Liver (tissue), 9 donors: Measurements from ENCODE around the gene TMEM117. TPM values are rescaled to one million over a fixed set of nuclear protein-coding genes. Genes with fewer than 3 reads are reported as not detected.

Source experiments
- DNase-seq: peaks from one replicate; pipeline ENCODE4 v3.0.0-alpha.2; 2017; ENCODE audit warnings: low spot score
- H3K27ac ChIP-seq, 2 donors: one replicate each; pipeline ENCODE4 v1.7.0; 2013; ENCODE audit warnings: inconsistent platforms in 2 of 2, low read length in 2 of 2, control low read depth in 1 of 2, low read depth in 1 of 2, mild to moderate bottlenecking in 1 of 2
- H3K27me3 ChIP-seq, 4 donors: one replicate each; pipeline versions ENCODE4 v1.6.1 to v1.7.0; 2013; ENCODE audit warnings: low read length in 3 of 4, inconsistent platforms in 1 of 4, mild to moderate bottlenecking in 1 of 4, moderate library complexity in 1 of 4; ENCODE audit not compliant: control insufficient read depth in 4 of 4, insufficient read depth in 4 of 4
- H3K36me3 ChIP-seq, 4 donors: one replicate each; pipeline versions ENCODE4 v1.6.1 to v1.7.0; 2013; ENCODE audit warnings: low read length in 3 of 4, mild to moderate bottlenecking in 3 of 4, low read depth in 1 of 4, moderate library complexity in 1 of 4; ENCODE audit not compliant: control insufficient read depth in 4 of 4, insufficient read depth in 3 of 4
- H3K4me1 ChIP-seq, 4 donors: one replicate each; pipeline versions ENCODE4 v1.6.1 to v1.7.0; 2013; ENCODE audit warnings: low read length in 3 of 4, mild to moderate bottlenecking in 3 of 4, moderate library complexity in 1 of 4; ENCODE audit not compliant: control insufficient read depth in 4 of 4, insufficient read depth in 4 of 4
- H3K4me3 ChIP-seq, 3 donors: one replicate each; pipeline versions ENCODE4 v1.6.1 to v1.7.0; 2013; ENCODE audit warnings: low read length in 3 of 3, control low read depth in 1 of 3, low read depth in 1 of 3, mild to moderate bottlenecking in 1 of 3
- H3K9ac ChIP-seq, 2 donors: one replicate each; pipeline ENCODE4 v1.7.0; 2013; ENCODE audit warnings: low read length in 2 of 2, mild to moderate bottlenecking in 2 of 2, moderate library complexity in 2 of 2, control low read depth in 1 of 2, low read depth in 1 of 2
- H3K9me3 ChIP-seq, 4 donors: one replicate each; pipeline versions ENCODE4 v1.6.1 to v1.7.0; 2013; ENCODE audit warnings: low read length in 3 of 4; ENCODE audit not compliant: control insufficient read depth in 4 of 4
- ATF3 ChIP-seq: IDR thresholded peaks from 2 replicates; pipeline ENCODE4 v1.6.1; 2016; ENCODE audit warnings: antibody characterized with exemption
- GABPA ChIP-seq, 2 donors: IDR thresholded peaks in 1 of 2; conservative IDR thresholded peaks in 1 of 2; 2 replicates each; pipeline ENCODE4 v1.6.1; 2016; ENCODE audit warnings: antibody characterized with exemption in 2 of 2, mild to moderate bottlenecking in 1 of 2, moderate library complexity in 1 of 2
- NR2F2 ChIP-seq: IDR thresholded peaks from 2 replicates; pipeline ENCODE4 v1.6.1; 2016; ENCODE audit warnings: antibody characterized with exemption
- RXRA ChIP-seq, 2 donors: IDR thresholded peaks; 2 replicates each; pipeline ENCODE4 v1.6.1; 2017 to 2018; ENCODE audit warnings: antibody characterized with exemption in 2 of 2, mild to moderate bottlenecking in 1 of 2
- SP1 ChIP-seq: IDR thresholded peaks from 2 replicates; pipeline ENCODE4 v1.6.1; 2018; ENCODE audit warnings: antibody characterized with exemption, mild to moderate bottlenecking
- TAF1 ChIP-seq: conservative IDR thresholded peaks from 2 replicates; pipeline ENCODE4 v1.6.1; 2016; ENCODE audit warnings: antibody characterized with exemption, mild to moderate bottlenecking
- WGBS: extraction: QIAGEN DNeasy Blood & Tissue Kit; methylation state at CpG from one replicate; pipeline ENCODE4 v1.1.7; 2013; 5-methylcytosine and 5-hydroxymethylcytosine counted together
- polyA plus RNA-seq, 2 donors: library from polyadenylated mRNA; stranded (reverse) in 1 of 2; unstranded in 1 of 2; fragments of 200-250 nt in 1 of 2; fragments of >200 nt in 1 of 2; fragmentation: Nextera tagmentation in 1 of 2; extraction: Ambion mirVana in 1 of 2; gene quantifications; one replicate each; pipeline versions ENCODE4 v1.2.1 to v1.2.3, GENCODE V29; 2013 to 2015
- total RNA-seq, 2 donors: library from RNA; depleted of rRNA; stranded (reverse); fragments of >200 nt; gene quantifications; one replicate each; pipeline ENCODE4 v1.2.3, GENCODE V29; 2014
- TF ChIP-seq, protein P1 (sequence below): fragments of 150-350 bp; IDR thresholded peaks from 2 replicates; pipeline ENCODE4 v1.5.1; 2017; ENCODE audit warnings: improper control_type of control experiment, low read depth, low read length; ENCODE audit not compliant: missing input control
- donor health status: healthy.
- donor health status: healthy.
- donor health status: healthy.
- donor health status: healthy.
- donor health status: healthy.

TMEM117 gene
- total and polyA plus RNA-seq, 4 donors: 2.0 to 5.9 (median 3.9) TPM

DNA sequence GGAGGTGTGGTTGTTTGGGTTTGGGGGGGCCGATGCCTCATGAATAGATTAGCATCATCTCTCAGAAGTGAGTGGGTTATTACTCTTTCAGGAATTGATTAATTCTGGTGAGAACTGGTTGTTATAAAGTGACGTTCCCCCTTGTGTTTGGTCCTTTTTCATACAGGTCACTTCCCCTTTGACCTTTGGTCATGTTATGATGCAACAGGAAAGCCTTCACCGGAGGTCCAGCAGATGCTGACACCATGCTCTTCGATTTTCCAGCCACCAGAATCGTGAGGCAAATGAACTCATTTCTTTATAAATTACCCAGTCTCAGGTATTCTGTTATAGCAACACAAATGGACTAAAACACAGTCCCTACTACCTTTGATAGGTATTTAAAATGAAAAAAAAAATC is 600.9 kb downstream of the TMEM117 start:
- no peaks in the 10 kb centered on the region for H3K27me3 ChIP-seq
- 57% methylated on average over 5 of the region's 5 CpGs for WGBS
- no peaks in the 10 kb centered on the region for H3K36me3 ChIP-seq
- no peak overlapping the region for H3K4me3 ChIP-seq
- H3K9ac ChIP-seq: no peak overlapping the region
- H3K27ac ChIP-seq: no peak overlapping the region
- no peaks in the 10 kb centered on the region for H3K4me1 ChIP-seq
- TF ChIP-seq ATF3 (no peak), TAF1 (no peak), NR2F2 (no peak), GABPA (IDR thresholded peaks at IDR 0.05 in 1 of 2, conservative IDR thresholded peaks at IDR 0.05 in 1 of 2) (no peak), RXRA (IDR thresholded peaks at IDR 0.05) (no peak), SP1 (no peak)
- TF ChIP-seq, protein P1, sequence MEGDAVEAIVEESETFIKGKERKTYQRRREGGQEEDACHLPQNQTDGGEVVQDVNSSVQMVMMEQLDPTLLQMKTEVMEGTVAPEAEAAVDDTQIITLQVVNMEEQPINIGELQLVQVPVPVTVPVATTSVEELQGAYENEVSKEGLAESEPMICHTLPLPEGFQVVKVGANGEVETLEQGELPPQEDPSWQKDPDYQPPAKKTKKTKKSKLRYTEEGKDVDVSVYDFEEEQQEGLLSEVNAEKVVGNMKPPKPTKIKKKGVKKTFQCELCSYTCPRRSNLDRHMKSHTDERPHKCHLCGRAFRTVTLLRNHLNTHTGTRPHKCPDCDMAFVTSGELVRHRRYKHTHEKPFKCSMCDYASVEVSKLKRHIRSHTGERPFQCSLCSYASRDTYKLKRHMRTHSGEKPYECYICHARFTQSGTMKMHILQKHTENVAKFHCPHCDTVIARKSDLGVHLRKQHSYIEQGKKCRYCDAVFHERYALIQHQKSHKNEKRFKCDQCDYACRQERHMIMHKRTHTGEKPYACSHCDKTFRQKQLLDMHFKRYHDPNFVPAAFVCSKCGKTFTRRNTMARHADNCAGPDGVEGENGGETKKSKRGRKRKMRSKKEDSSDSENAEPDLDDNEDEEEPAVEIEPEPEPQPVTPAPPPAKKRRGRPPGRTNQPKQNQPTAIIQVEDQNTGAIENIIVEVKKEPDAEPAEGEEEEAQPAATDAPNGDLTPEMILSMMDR: no peak
- no peak for DNase-seq
- H3K9me3 ChIP-seq: no peaks in the 10 kb centered on the region

Other genes with a start within 250 kb of the TMEM117 start
- 1 to 10 TPM; 6.8 to 9.2 TPM for gene PUS7L, start 77.3 kb upstream of the TMEM117 start, total RNA-seq
- gene PUS7L, start 77.3 kb upstream of the TMEM117 start, polyA plus RNA-seq: 1 to 10 TPM; 1.7 to 7.7 TPM
- gene IRAK4, start 77.1 kb upstream of the TMEM117 start, total RNA-seq: 10 to 100 TPM in 1 of 2 donors, 1 to 10 TPM in 1; 9.1 to 19.1 TPM
- gene IRAK4, start 77.1 kb upstream of the TMEM117 start, polyA plus RNA-seq: 1 to 10 TPM; 5.0 to 6.2 TPM
- 10 to 100 TPM; 31.3 to 32.5 TPM for gene TWF1, start 29.8 kb upstream of the TMEM117 start, total RNA-seq
- gene TWF1, start 29.8 kb upstream of the TMEM117 start, polyA plus RNA-seq: 10 to 100 TPM; 25.6 to 30.7 TPM